ENCODE data around the gene GALNT15.

- TF ChIP-seq CTCF (optimal IDR thresholded peaks at IDR 0.05 in 1 of 3, IDR thresholded peaks at IDR 0.05 in 1 of 3, conservative IDR thresholded peaks at IDR 0.05 in 1 of 3; ENCODE audit: extremely low read depth in 1 of 3, insufficient read depth in 2 of 3, low read length in 3 of 3) (no peak), EZH2 (IDR thresholded peaks at IDR 0.05; ENCODE audit: low read length) (no peak)
These were observed 32.0 kb upstream of the GALNT15 start for GRCh38 chr3:16142350-16143025.

Data from keratinocyte (primary cell).